Activated CD8-positive, alpha-beta memory T cell treated with anti-CD3 and anti-CD28 coated beads, Interleukin-2, amount 50 U/mL, for 1 hour (primary cell): Measurements from ENCODE around the gene ATP8A2.

Experiments used
- DNase-seq: peaks from one replicate; pipeline ENCODE4 v3.0.0-alpha.2; 2020; ENCODE audit errors: extremely low read depth

Gene ATP8A2

GRCh38 chr13:26012995-26013394, 641.2 kb downstream of the ATP8A2 start:
- no peak for DNase-seq

DNA sequence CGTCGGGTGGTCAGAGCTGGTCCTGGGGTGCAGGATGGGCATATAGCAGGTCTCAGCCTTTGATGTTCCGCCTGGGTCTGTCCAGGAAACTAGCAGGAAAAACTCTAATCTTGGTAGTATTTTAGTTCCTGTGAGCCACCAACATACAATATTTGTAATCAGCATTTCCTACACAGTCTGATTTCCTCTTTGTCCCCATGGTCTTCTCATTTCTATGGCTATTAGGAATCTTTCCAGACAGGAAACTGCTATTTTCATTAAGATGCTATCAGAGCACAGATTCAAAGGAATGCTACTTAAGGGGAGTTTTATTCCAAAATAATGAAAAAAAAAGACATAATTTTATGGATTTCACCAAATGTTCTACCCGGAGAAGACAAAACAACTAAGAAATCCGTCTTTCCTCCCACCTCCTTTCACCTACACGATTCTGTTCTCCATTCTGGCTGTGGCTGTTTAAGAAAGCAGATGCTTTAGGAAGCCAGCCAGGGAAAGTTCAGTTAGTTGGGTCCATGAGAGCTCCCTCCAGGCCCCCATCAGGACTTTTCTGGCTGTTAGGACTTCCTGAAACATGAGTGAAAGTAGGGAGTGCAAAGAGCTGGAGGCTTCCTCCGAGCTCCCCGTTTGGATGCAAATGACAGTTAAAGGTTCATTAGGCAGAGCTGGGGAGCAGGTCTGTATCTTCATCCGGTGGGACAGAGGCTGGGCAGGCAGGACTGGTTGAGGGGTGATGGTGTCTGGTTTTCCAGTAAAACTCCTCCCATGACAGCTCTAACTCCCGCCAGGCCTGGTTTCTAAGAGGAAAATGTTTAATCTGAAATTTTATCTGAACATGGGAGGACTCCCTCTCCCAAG, 643.7 kb downstream of the ATP8A2 start:
- DNase-seq: no peak

DNA sequence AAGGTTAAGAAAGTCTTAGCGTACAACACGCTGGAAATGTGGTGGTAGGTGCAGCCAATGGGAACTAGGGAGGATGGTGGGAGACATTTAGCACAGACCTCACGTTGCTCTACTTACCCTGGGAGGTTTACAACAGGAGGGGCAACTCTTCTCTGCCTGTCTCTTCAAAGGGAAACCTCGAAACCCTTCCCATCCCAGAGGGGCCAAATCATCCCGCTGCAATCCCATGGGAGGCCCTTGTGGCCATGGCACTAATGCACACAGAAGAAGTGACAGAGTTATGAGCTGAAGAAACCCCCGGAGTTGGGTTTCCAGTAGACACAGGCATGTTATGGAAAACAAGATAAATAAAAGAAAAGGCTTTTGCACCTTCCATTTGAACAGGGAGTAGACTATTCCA, 644.4 kb downstream of the ATP8A2 start:
- DNase-seq: no peak

- no peak for DNase-seq
Measured at GRCh38 chr13:26017196-26017921, 645.6 kb downstream of the ATP8A2 start.

GRCh38 chr13:26017932-26018665, 646.3 kb downstream of the ATP8A2 start:
- DNase-seq: no peak

- no peak for DNase-seq
Measured at GRCh38 chr13:26019251-26019650, 647.5 kb downstream of the ATP8A2 start.

DNA sequence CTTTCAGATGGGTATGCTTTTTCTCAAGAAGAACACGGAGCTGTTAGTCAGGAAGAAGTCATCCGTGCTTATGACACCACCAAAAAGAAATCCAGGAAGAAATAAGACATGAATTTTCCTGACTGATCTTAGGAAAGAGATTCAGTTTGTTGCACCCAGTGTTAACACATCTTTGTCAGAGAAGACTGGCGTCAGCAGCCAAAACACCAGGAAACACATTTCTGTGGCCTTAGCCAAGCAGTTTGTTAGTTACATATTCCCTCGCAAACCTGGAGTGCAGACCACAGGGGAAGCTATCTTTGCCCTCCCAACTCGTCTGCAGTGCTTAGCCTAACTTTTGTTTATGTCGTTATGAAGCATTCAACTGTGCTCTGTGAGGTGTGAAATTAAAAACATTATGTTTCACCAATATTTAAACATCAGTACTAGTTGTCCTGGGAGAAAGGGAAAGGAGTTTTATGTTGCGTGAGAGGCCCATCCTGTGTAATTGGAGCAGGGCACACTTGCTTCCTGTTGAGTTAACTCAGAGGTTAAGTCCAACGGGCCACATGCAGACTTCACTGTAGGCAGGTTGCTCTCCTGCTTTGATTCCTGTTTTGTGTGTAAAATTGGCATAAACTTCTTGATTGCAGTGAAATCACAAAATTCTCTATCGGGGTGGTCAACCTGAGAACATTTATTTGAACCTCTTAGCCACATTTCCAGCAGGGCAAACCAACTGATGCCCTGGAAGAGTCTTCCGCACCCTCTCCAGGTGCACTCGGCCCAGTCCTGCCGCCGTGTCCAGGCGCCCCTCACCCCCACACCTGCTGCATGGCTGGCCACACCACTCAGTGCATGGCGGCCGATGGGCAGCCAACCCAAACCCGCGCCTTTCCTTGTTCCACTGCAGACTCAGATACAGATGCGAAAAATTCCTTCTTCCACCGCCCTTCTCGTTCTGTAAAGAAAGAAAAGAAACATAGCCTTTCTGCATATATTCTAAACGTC, 648.4 kb downstream of the ATP8A2 start:
- DNase-seq: no peak

DNA sequence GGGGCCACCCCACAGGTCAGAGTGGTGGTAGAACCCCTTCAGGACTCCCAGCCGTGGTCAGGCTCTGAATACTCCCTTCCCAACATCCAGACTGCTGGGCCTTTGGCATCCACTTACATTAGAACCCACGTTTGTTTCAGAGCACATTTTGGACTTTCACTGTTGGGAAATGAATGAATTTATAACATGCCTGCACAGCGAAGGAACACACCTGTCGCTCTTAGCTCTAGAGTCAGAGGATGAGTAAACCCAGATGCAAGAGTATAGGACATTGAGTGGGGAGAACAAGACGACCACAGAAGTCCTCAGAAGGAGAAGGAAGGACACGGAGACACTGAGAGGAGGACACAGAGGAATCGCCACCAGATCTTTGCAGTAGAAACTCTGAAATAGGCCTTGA, 649.1 kb downstream of the ATP8A2 start:
- no peak for DNase-seq

DNA sequence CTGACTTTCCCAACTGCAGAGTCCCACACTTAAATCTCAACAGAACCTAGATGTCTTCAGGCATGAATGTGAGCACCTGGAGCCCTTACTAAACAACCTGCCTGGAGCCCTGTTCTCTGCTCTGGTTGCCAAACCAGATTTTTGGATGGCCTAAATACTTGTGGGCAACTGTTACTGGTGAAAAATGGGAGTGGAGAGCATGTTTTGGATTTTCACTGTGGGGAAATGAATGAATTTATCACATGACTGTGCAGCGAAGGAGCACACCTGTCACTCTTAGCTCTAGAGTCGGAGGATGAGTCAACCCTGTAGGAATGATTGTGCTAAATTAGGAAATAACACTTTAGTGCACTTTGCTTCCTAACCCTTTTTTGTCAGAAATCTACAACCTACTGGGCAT, 649.7 kb downstream of the ATP8A2 start:
- DNase-seq: no peak

DNA sequence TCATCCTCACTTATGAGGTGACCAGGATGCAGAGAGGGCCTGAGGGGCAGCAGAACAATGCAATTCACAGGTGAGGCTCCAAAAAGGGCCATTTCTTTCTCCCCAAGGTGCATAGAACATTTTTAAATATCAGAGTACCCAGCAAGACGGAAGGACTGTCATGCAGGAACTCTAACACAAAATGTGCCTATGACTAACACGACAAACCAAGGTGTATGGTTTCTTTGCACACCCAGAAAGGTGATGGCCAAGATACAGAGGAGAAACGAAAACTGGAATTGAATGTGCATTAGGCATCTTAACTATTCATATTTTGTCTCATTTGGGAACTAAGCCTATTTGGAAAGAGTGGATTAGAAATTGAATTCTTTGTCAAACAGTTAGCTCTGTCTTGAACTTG, 650.2 kb downstream of the ATP8A2 start:
- no peak for DNase-seq

GRCh38 chr13:26022538-26023292, 650.9 kb downstream of the ATP8A2 start:
- no peak for DNase-seq

DNA sequence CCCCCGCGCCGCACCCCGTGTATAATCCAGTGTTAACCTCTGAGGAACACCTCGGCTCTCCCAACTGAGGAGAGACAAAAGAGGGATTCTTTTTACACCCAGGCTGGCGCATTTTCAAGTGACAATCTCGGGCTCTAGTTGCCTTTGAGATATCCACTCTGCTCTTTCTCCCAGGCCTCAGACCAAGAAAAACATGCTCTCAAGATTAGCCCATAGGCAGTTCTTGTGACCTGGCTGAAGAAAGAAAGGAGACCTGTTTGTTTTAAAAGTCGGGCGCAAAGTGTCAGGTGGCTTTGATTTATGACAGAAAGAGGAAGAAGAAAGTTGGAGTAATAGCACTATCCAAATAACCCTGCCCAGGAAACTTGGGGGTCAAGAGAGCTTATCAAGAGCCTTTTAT, 652.8 kb downstream of the ATP8A2 start:
- no peak for DNase-seq

- no peak for DNase-seq
Measured at GRCh38 chr13:26025196-26025595, 653.4 kb downstream of the ATP8A2 start.

DNA sequence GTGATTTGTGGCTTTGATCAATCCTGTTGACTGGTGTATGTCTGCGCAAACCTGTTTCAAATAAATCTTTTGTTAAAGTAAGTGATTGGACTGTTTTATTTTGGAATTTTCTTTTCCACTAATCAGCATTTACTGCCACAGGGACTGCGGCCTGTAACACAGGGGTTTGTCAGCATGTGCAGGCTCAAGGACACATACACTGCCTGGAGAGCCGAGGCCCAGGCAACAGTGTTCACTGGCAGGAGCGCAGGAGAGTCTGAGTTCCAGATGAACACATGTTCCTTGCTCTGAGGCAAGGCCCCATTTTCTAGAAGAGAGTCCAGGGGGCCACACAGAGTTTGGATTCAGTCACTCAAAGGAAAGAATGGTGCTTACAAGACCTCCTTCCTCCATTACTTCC, 654.0 kb downstream of the ATP8A2 start:
- DNase-seq: no peak

DNA sequence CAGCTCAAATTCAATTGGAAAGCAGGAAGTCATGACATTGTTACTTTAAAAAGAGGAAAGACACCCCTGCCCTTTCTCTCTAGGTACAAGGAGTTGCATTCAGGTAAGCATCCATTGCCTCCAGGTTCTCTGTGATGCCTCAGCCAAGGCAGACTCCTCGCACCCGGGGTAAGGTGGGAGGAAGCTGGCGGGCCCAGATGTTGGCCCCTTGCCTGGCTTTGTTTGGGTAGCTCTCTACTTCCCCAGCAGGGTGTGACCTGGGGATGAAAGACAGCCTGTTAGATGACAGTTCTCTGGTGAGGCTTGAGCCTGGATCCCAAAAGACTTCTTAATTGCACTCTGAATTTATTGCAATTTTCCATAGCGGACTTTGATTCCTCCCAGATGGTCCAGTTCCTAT, 654.4 kb downstream of the ATP8A2 start:
- DNase-seq: no peak

DNA sequence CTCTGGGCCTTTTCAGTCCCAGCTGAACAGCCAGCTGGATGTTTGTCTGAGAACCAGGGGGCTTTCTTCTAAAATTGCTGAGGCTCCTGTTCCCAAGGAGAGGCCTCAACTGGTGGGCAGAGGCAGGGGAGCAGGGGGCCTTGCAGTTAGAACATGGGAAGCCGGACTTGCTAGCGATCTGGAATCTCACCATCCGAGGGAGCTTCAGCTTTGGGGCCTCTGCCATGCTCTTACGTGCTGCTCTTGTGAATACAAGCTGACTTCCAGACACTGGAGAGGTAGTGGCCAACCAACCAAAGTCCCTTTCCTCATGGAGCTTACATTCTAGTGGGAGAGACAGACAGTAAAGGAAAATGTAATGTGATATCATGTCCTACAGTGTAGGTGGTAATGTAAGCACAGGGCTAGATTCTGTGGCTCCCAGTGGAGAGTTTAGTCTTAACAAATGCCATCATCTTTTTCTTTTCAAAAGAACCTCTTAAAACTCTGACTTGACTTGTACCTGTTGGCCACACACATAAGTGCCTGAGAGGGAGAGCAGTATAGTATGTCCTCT, 657.9 kb downstream of the ATP8A2 start:
- no peak for DNase-seq

DNA sequence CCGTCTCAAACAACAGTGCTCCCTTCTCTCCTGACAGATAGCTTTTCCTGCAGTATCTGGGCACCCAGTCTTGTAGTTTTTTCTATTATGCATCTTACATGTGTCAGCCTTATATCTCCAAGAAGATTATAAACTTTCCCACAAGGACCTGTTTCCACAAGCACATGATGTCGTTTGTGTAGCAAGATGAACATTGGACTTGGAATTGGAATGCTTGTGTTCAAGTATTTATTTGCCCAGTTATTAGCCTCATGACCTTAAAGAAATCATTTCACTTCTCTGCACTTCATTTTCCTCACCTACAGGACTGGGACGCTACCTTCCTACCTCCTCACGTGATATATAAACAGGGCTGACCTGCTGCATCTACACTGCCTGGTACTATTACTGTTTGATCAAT, 658.6 kb downstream of the ATP8A2 start:
- DNase-seq: no peak

DNA sequence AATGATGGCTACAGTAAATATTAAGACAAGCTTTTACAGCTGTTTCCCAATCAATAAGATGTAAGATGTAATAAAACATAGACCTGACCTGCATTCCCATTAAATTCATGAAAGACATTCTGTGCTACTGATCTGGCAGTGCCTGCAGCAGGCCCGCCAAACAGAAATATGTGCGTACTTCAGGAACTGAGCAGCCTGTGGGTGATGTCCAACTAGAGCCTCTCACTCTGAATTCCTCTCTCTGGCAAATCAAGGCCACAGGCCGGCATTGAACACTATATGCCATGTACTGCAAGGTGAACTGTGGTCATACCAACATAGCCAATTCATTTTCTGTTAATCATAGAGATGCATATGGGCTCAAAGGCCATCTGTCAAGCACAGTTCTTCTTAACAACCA, 662.2 kb downstream of the ATP8A2 start:
- DNase-seq: no peak

GRCh38 chr13:26036383-26036782, 664.6 kb downstream of the ATP8A2 start:
- DNase-seq: no peak

GRCh38 chr13:26037302-26037701, 665.5 kb downstream of the ATP8A2 start:
- DNase-seq: no peak
